Nephron progenitor cell (in vitro differentiated cells): ENCODE results near the gene CYP4F12.

Source experiments
- DNase-seq: peaks from one replicate; pipeline ENCODE4 v3.0.0; 2021
- H3K27ac Mint-ChIP-seq: 2 replicates; pipeline ENCODE4 v1.8.0; 2021; ENCODE audit warnings: mild to moderate bottlenecking, moderate library complexity, mixed read lengths
- H3K27me3 Mint-ChIP-seq: 2 replicates; pipeline ENCODE4 v1.8.0; 2021; ENCODE audit warnings: mild to moderate bottlenecking, low read depth, mixed read lengths; ENCODE audit not compliant: poor library complexity
- H3K36me3 Mint-ChIP-seq: 2 replicates; pipeline ENCODE4 v1.8.0; 2021; ENCODE audit warnings: low read depth, mixed read lengths
- H3K4me1 Mint-ChIP-seq: 2 replicates; pipeline ENCODE4 v1.8.0; 2021; ENCODE audit warnings: mixed read lengths
- H3K4me3 Mint-ChIP-seq: 2 replicates; pipeline ENCODE4 v1.8.0; 2021; ENCODE audit warnings: mild to moderate bottlenecking, moderate library complexity, mixed read lengths
- H3K9me3 Mint-ChIP-seq: 2 replicates; pipeline ENCODE4 v1.8.0; 2021; ENCODE audit warnings: mild to moderate bottlenecking, moderate library complexity, mixed read lengths
- TF ChIP-seq, protein P1 (sequence below): fragments of 200-600 bp; sonication (generic); IDR thresholded peaks from 2 replicates; pipeline ENCODE4 v1.5.0; 2021; ENCODE audit warnings: antibody characterized with exemption

Gene CYP4F12

GRCh38 chr19:15702534-15702930, 29.6 kb downstream of the CYP4F12 start:
- Mint-ChIP-seq H3K27me3 (no peaks in the 10 kb centered on the region), H3K27ac (no peak overlapping the region), H3K36me3 (no peaks in the 10 kb centered on the region), H3K9me3 (peaks cover 75% of the 10 kb centered on the region), H3K4me3 (no peak overlapping the region), H3K4me1 (no peaks in the 10 kb centered on the region)
- TF ChIP-seq, protein P1, sequence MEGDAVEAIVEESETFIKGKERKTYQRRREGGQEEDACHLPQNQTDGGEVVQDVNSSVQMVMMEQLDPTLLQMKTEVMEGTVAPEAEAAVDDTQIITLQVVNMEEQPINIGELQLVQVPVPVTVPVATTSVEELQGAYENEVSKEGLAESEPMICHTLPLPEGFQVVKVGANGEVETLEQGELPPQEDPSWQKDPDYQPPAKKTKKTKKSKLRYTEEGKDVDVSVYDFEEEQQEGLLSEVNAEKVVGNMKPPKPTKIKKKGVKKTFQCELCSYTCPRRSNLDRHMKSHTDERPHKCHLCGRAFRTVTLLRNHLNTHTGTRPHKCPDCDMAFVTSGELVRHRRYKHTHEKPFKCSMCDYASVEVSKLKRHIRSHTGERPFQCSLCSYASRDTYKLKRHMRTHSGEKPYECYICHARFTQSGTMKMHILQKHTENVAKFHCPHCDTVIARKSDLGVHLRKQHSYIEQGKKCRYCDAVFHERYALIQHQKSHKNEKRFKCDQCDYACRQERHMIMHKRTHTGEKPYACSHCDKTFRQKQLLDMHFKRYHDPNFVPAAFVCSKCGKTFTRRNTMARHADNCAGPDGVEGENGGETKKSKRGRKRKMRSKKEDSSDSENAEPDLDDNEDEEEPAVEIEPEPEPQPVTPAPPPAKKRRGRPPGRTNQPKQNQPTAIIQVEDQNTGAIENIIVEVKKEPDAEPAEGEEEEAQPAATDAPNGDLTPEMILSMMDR = no peak
- no peak for DNase-seq

DNA sequence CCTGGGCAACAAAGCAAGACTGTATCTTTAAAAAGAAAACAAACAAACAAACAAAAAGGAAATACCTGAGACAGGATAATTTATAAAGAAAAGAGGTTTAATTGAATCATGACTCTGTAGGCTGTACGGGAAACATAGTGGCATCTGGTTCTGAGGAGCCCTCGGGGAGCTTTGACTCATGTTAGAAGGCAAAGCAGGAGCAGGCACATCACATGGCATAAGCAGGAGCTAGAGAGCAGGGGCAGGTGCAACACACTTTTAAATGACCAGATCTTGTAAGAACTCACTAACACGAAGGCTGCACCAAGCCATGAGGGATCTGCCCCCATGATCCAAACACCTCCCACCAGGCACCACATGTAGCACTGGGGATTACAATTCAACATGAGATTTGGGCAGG, 41.8 kb downstream of the CYP4F12 start:
- H3K27ac Mint-ChIP-seq = no peak overlapping the region
- H3K9me3 Mint-ChIP-seq = peaks cover 85% of the 10 kb centered on the region
- TF ChIP-seq, protein P1 = no peak
- H3K27me3 Mint-ChIP-seq = peaks cover 3% of the 10 kb centered on the region
- no peak overlapping the region for H3K4me3 Mint-ChIP-seq
- no peak for DNase-seq
- no peaks in the 10 kb centered on the region for H3K36me3 Mint-ChIP-seq
- no peaks in the 10 kb centered on the region for H3K4me1 Mint-ChIP-seq

- H3K27ac Mint-ChIP-seq = no peak overlapping the region
- no peaks in the 10 kb centered on the region for H3K4me1 Mint-ChIP-seq
- H3K4me3 Mint-ChIP-seq = no peak overlapping the region
- no peaks in the 10 kb centered on the region for H3K36me3 Mint-ChIP-seq
- TF ChIP-seq, protein P1 = no peak
- peaks cover 3% of the 10 kb centered on the region for H3K27me3 Mint-ChIP-seq
- H3K9me3 Mint-ChIP-seq = peaks cover 85% of the 10 kb centered on the region
- no peak for DNase-seq
Observed at GRCh38 chr19:15715642-15716041, 42.8 kb downstream of the CYP4F12 start.

- Mint-ChIP-seq H3K4me3 (no peak overlapping the region), H3K36me3 (no peaks in the 10 kb centered on the region), H3K9me3 (peaks cover 85% of the 10 kb centered on the region), H3K4me1 (no peaks in the 10 kb centered on the region), H3K27me3 (peaks cover 3% of the 10 kb centered on the region), H3K27ac (no peak overlapping the region)
- peak; percentile 19 for DNase-seq
- TF ChIP-seq, protein P1 = no peak
Observed at GRCh38 chr19:15717809-15718208, 44.9 kb downstream of the CYP4F12 start.

DNA sequence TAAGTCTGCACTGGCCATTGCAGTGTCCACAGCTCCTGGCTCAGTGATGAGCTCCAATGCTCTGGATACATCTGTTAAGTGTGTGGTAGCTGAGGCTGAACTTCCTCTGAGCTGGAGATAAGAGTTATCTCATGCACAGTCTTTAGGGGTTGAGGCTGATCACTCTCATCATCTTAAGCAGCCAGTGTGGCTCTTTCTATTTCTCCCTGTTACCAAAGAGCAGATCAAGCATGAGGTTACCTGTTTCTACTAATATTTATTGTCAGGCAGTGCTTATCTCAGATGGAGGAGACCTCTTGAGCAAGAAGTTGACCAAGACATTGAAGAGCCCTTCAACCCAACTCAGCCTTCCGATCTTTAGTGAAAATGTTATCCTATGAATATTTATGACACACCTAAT, 48.4 kb downstream of the CYP4F12 start:
- Mint-ChIP-seq H3K4me1 (no peaks in the 10 kb centered on the region), H3K36me3 (peaks cover 5% of the 10 kb centered on the region), H3K9me3 (peaks cover 92% of the 10 kb centered on the region), H3K27ac (no peak overlapping the region), H3K27me3 (peaks cover 3% of the 10 kb centered on the region), H3K4me3 (no peak overlapping the region)
- TF ChIP-seq, protein P1 = no peak
- no peak for DNase-seq

GRCh38 chr19:15722956-15723355, 50.1 kb downstream of the CYP4F12 start:
- DNase-seq = no peak
- TF ChIP-seq, protein P1 = no peak

More at GRCh38 chr19:15722956-15723355, 50.1 kb downstream of the CYP4F12 start:
- Mint-ChIP-seq H3K9me3 (peaks cover 92% of the 10 kb centered on the region), H3K4me3 (no peak overlapping the region), H3K27me3 (peaks cover 3% of the 10 kb centered on the region), H3K4me1 (no peaks in the 10 kb centered on the region), H3K36me3 (peaks cover 5% of the 10 kb centered on the region), H3K27ac (no peak overlapping the region)
